GM23338 (cell line): ENCODE measurements around the gene ASPDH. TPM values are rescaled to one million over a fixed set of nuclear protein-coding genes. Genes with fewer than 3 reads are reported as not detected.

Experiments used
- ATAC-seq: fragments of 200-7000 bp; cut with Tn5 transposase; 3 replicates; pipeline ENCODE4 v1.9.1; 2020
- DNase-seq: peaks from one replicate; pipeline ENCODE4 v3.0.0-alpha.2; 2015; ENCODE audit warnings: low spot score
- H2AFZ ChIP-seq: fragments of 200-600 bp; sonication (generic); 2 replicates; pipeline ENCODE4 v1.8.0; 2016; ENCODE audit warnings: antibody characterized with exemption, mild to moderate bottlenecking, moderate library complexity
- H3F3A ChIP-seq: fragments of 200-600 bp; sonication (generic); replicated peaks from 2 replicates; pipeline ENCODE4 v1.8.0; 2017; ENCODE audit warnings: antibody characterized with exemption, mixed run types, low read depth
- H3K27ac ChIP-seq: fragments of 200-600 bp; sonication (generic); 2 replicates; pipeline ENCODE4 v1.6.1; 2016; ENCODE audit warnings: low read depth
- H3K27me3 ChIP-seq: fragments of 200-600 bp; sonication (generic); 2 replicates; pipeline ENCODE4 v1.8.0; 2016; ENCODE audit warnings: mild to moderate bottlenecking, mixed run types, moderate library complexity; ENCODE audit not compliant: insufficient read depth
- H3K36me3 ChIP-seq: fragments of 200-600 bp; sonication (generic); 2 replicates; pipeline ENCODE4 v1.8.0; 2016; ENCODE audit warnings: mild to moderate bottlenecking; ENCODE audit not compliant: insufficient read depth
- H3K4me1 ChIP-seq: fragments of 200-600 bp; sonication (generic); 2 replicates; pipeline ENCODE4 v1.8.0; 2016; ENCODE audit warnings: mild to moderate bottlenecking, moderate library complexity; ENCODE audit not compliant: insufficient read depth
- H3K4me2 ChIP-seq: fragments of 200-600 bp; sonication (generic); 2 replicates; pipeline ENCODE4 v1.7.1; 2017; ENCODE audit warnings: mixed run types
- H3K4me3 ChIP-seq: fragments of 200-600 bp; sonication (generic); 2 replicates; pipeline ENCODE4 v1.6.1; 2016; ENCODE audit warnings: mixed run types
- H3K79me2 ChIP-seq: fragments of 200-600 bp; sonication (generic); replicated peaks from 2 replicates; pipeline ENCODE4 v1.8.0; 2017; ENCODE audit warnings: mild to moderate bottlenecking; ENCODE audit not compliant: insufficient read depth
- H3K9me2 ChIP-seq: fragments of 200-600 bp; sonication (generic); 2 replicates; pipeline ENCODE4 v1.8.0; 2017; ENCODE audit not compliant: insufficient read depth
- H4K20me1 ChIP-seq: fragments of 200-600 bp; sonication (generic); replicated peaks from 2 replicates; pipeline ENCODE4 v1.8.0; 2017; ENCODE audit warnings: mild to moderate bottlenecking; ENCODE audit not compliant: insufficient read depth
- H3K27ac Mint-ChIP-seq: 2 replicates; pipeline ENCODE4 v1.8.0; 2020; ENCODE audit warnings: inconsistent platforms, mild to moderate bottlenecking, moderate library complexity, mixed read lengths
- H3K27me3 Mint-ChIP-seq: 3 replicates; pipeline ENCODE4 v1.8.0; 2022; ENCODE audit warnings: low read depth, mild to moderate bottlenecking, moderate library complexity, mixed read lengths, inconsistent platforms; ENCODE audit not compliant: insufficient read depth, poor library complexity
- H3K36me3 Mint-ChIP-seq: 3 replicates; pipeline ENCODE4 v1.8.0; 2021; ENCODE audit warnings: low read depth, mild to moderate bottlenecking, inconsistent platforms, moderate library complexity, mixed read lengths
- H3K4me1 Mint-ChIP-seq: 3 replicates; pipeline ENCODE4 v1.8.0; 2020; ENCODE audit warnings: mild to moderate bottlenecking, inconsistent platforms, mixed read lengths
- H3K4me3 Mint-ChIP-seq: 3 replicates; pipeline ENCODE4 v1.8.0; 2021; ENCODE audit warnings: moderate library complexity, mild to moderate bottlenecking, inconsistent platforms, mixed read lengths
- H3K9me3 Mint-ChIP-seq: 3 replicates; pipeline ENCODE4 v1.8.0; 2020; ENCODE audit warnings: moderate library complexity, mild to moderate bottlenecking, inconsistent platforms, mixed read lengths
- POLR2AphosphoS5 ChIP-seq: IDR thresholded peaks from 2 replicates; pipeline ENCODE4 v1.6.1; 2016; ENCODE audit warnings: antibody characterized with exemption, low read depth
- REST ChIP-seq: IDR thresholded peaks from one replicate; pipeline ENCODE4 v1.6.1; 2018; ENCODE audit warnings: antibody characterized with exemption; ENCODE audit not compliant: unreplicated experiment
- ZNF114 ChIP-seq: fragments of 250-450 bp; sonication (Bioruptor Pico); IDR thresholded peaks from 2 replicates; pipeline ENCODE4 v1.5.0; 2020; ENCODE audit warnings: mild to moderate bottlenecking, moderate library complexity
- ZNF462 ChIP-seq: fragments of 250-450 bp; sonication (Bioruptor Pico); IDR thresholded peaks from 2 replicates; pipeline ENCODE4 v1.5.0; 2020; ENCODE audit warnings: mild to moderate bottlenecking, moderate library complexity
- polyA plus RNA-seq: library from polyadenylated mRNA; unstranded; fragments of >200 nt; fragmentation: Nextera tagmentation; extraction: Ambion mirVana; gene quantifications from 2 replicates; pipeline ENCODE4 v1.2.1, GENCODE V29; 2016
- total RNA-seq: library from RNA; depleted of rRNA; stranded (reverse); fragments of >200 nt; shearing (Covaris generic); gene quantifications from 2 replicates; pipeline ENCODE4 v1.2.3, GENCODE V29; 2014

ASPDH gene
- total and polyA plus RNA-seq, 2 experiments from 2014 or later: not detected

GRCh38 chr19:50515168-50515561 lies 1.5 kb upstream of the ASPDH start:
- ATAC-seq (no peak), DNase-seq (no peak)
- Histone ChIP-seq H3K4me3 (no peak overlapping the region), H3K9me2 (no peaks in the 10 kb centered on the region), H3K79me2 (no peaks in the 10 kb centered on the region), H2AFZ (no peak overlapping the region), H3K27ac (no peak overlapping the region), H3F3A (no peaks in the 10 kb centered on the region), H3K36me3 (no peaks in the 10 kb centered on the region), H3K4me1 (peaks cover 9% of the 10 kb centered on the region; the same call in 1 of the 2 replicates), H3K4me2 (no peak overlapping the region), H3K27me3 (peaks cover 12% of the 10 kb centered on the region), H4K20me1 (no peaks in the 10 kb centered on the region)
- peaks cover 24% of the 10 kb centered on the region for H3K36me3 Mint-ChIP-seq
- peaks cover 7% of the 10 kb centered on the region for H3K27me3 Mint-ChIP-seq
- H3K4me3 Mint-ChIP-seq: no peak overlapping the region
- peaks cover 85% of the 10 kb centered on the region for H3K9me3 Mint-ChIP-seq
- H3K4me1 Mint-ChIP-seq: no peaks in the 10 kb centered on the region
- TF ChIP-seq POLR2AphosphoS5: no peak
- no peak for TF ChIP-seq ZNF462 (CRISPR knock-in tag)
- no peak for TF ChIP-seq ZNF114 (CRISPR knock-in tag)
- TF ChIP-seq REST: no peak
- no peak overlapping the region for H3K27ac Mint-ChIP-seq
